ENCODE results near the gene UTP15. TPM values are rescaled to one million over a fixed set of nuclear protein-coding genes. Genes with fewer than 3 reads are reported as not detected.

The UTP15 gene
- total and polyA plus RNA-seq, 10 of the 15 experiments (the other 5 are each of a cell fraction or from before 2014, with no cell fraction given): 22.5 to 39.4 (median 29.6) TPM

- no peak for FAIRE-seq
- no peak for TF ChIP-seq SREBF1 (IDR thresholded peaks at IDR 0.05; ENCODE audit: low read length)
- TF ChIP-seq KDM1A (IDR thresholded peaks at IDR 0.05; ENCODE audit: borderline replicate concordance): no peak
- TF ChIP-seq RELB (IDR thresholded peaks at IDR 0.05; ENCODE audit: low read depth): no peak
- TF ChIP-seq, protein P1, sequence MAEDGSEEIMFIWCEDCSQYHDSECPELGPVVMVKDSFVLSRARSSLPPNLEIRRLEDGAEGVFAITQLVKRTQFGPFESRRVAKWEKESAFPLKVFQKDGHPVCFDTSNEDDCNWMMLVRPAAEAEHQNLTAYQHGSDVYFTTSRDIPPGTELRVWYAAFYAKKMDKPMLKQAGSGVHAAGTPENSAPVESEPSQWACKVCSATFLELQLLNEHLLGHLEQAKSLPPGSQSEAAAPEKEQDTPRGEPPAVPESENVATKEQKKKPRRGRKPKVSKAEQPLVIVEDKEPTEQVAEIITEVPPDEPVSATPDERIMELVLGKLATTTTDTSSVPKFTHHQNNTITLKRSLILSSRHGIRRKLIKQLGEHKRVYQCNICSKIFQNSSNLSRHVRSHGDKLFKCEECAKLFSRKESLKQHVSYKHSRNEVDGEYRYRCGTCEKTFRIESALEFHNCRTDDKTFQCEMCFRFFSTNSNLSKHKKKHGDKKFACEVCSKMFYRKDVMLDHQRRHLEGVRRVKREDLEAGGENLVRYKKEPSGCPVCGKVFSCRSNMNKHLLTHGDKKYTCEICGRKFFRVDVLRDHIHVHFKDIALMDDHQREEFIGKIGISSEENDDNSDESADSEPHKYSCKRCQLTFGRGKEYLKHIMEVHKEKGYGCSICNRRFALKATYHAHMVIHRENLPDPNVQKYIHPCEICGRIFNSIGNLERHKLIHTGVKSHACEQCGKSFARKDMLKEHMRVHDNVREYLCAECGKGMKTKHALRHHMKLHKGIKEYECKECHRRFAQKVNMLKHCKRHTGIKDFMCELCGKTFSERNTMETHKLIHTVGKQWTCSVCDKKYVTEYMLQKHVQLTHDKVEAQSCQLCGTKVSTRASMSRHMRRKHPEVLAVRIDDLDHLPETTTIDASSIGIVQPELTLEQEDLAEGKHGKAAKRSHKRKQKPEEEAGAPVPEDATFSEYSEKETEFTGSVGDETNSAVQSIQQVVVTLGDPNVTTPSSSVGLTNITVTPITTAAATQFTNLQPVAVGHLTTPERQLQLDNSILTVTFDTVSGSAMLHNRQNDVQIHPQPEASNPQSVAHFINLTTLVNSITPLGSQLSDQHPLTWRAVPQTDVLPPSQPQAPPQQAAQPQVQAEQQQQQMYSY (CRISPR knock-in tag; IDR thresholded peaks at IDR 0.05): no peak
- no peak for TF ChIP-seq SP1 (IDR thresholded peaks at IDR 0.05; ENCODE audit: low read depth, low read length)
- no peak for TF ChIP-seq RAD51 (IDR thresholded peaks at IDR 0.05)
- TF ChIP-seq KLF5 (IDR thresholded peaks at IDR 0.05; ENCODE audit: partially characterized antibody): no peak
- TF ChIP-seq E4F1 (IDR thresholded peaks at IDR 0.05; ENCODE audit: borderline replicate concordance, partially characterized antibody): no peak
- no peak for TF ChIP-seq CREM (IDR thresholded peaks at IDR 0.05; ENCODE audit: low read depth)
- TF ChIP-seq BMI1 (IDR thresholded peaks at IDR 0.05; ENCODE audit: borderline replicate concordance): no peak
- TF ChIP-seq ZNF592 (IDR thresholded peaks at IDR 0.05): no peak
- no peak for TF ChIP-seq CHD4 (IDR thresholded peaks at IDR 0.05)
Observed at GRCh38 chr5:73534011-73534644, 31.4 kb upstream of the UTP15 start.

More at GRCh38 chr5:73534011-73534644, 31.4 kb upstream of the UTP15 start:
- ChIA-PET POLR2A (no interaction called here), SMC1A (ENCODE audit: uncharacterized antibody, unreplicated experiment) (interaction anchor here (1.0 kb wide), 1 partner anchor 13 kb away, joined by 3 read pairs; no protein-coding TSS in a partner anchor), CTCF (interaction anchor here (8.1 kb wide), 1 partner anchor 14 kb away, joined by 139 read pairs; no protein-coding TSS in a partner anchor), RAD21 (ENCODE audit: unreplicated experiment) (no interaction called here)
- DNase-seq (ENCODE audit: low read depth, low spot score) (no peak), ATAC-seq (no peak)
- no TSS peak for BruUV-seq (replicated peaks)
- Histone ChIP-seq H3K9me3 (replicated peaks; ENCODE audit: control insufficient read depth, insufficient read depth, low read length) (no peaks in the 10 kb centered on the region), H3K79me2 (ENCODE audit: control insufficient read depth, insufficient read depth, low read length) (no peaks in the 10 kb centered on the region), H3K27me3 (replicated peaks in 1 of 2; ENCODE audit: control insufficient read depth in 2 of 2, insufficient read depth in 2 of 2, low read length in 1 of 2) (no peaks in the 10 kb centered on the region; a peak in 2 of 4 replicates), H2AFZ (ENCODE audit: control insufficient read depth, low read depth, low read length) (no peak overlapping the region), H3K9ac (ENCODE audit: control insufficient read depth, insufficient read depth, low read length) (no peak overlapping the region), H3K4me1 (ENCODE audit: control insufficient read depth, insufficient read depth, low read length) (no peaks in the 10 kb centered on the region), H3K36me3 (ENCODE audit: control insufficient read depth in 2 of 2, insufficient read depth in 2 of 2, low read length in 1 of 2) (no peaks in the 10 kb centered on the region), H3K4me2 (ENCODE audit: control insufficient read depth, insufficient read depth) (no peak overlapping the region), H3K27ac (ENCODE audit: control insufficient read depth, insufficient read depth) (no peak overlapping the region), H4K20me1 (ENCODE audit: control insufficient read depth, insufficient read depth) (no peaks in the 10 kb centered on the region), H3K4me3 (no peak overlapping the region)
- in situ Hi-C loops (cut with MboI): no loop called here
- WGBS (ENCODE audit: insufficient coverage, insufficient replicate concordance, low lambda C conversion rate, missing lambda C conversion rate): 39% methylated on average over 5 of the region's 5 CpGs
- intact Hi-C loops (cut with micrococcal nuclease; ENCODE audit: unreplicated experiment): no loop called here

Data from GM12878 (cell line).